ENCODE data around the gene TRIAP1.
A peak's percentile ranks its signal among the peaks of the same experiment; 100 is the strongest.
"Not testable (repeated sequence)": the region's sequence is repeated elsewhere in the genome, so short reads cannot be mapped to it uniquely, and the experiment has no call there.

TRIAP1 gene

DNA sequence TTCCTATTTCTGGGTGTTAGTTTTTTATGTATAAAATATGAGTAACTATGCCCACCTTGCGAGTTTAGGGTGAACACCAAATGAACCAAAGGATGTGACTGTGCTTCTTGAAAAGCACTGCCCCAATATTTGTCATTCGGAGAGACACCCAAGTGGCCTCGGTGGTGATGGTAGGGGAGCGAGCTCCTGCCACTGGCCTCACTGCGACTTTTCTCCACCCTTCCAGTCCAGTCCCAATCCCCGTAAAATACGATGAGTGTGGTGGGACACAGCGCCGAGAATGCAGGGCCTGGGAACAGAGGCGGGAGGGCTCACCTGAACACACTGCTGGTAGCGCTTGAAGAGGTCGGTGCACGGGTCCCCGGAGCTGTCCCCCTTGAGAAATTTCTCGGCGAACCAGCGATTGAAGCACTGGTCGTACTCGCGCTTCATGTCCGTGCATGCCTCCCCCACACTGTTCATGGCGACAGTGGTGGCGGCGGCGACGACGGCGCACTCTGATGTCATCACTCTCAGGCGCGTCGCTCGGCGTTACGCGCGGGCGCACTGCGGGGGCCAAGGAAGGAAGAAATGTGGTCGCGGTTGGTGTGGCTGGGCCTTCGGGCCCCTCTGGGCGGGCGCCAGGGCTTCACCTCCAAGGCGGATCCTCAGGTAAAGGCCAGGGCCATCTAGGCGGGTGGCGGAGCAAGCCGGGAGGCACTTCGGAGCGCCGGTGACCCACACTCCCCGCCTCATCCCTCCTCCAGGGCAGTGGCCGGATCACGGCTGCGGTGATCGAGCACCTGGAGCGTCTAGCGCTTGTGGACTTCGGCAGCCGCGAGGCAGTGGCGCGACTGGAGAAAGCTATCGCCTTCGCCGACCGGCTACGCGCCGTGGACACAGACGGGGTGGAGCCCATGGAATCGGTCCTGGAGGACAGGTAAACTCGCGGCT is at the start of gene TRIAP1, which contains the start of gene GATC:
TRIAP1 (minus strand) TSS at position 474 of the 933 bp plus-strand sequence; CDS start at position 462, 12 bp downstream.
GATC (plus strand) TSS at position 534 of the 933 bp plus-strand sequence; CDS start at position 571, 37 bp downstream.
- peak; percentile 81 to 85 for DNase-seq (ENCODE audit: low read depth in 2 of 2)

DNA sequence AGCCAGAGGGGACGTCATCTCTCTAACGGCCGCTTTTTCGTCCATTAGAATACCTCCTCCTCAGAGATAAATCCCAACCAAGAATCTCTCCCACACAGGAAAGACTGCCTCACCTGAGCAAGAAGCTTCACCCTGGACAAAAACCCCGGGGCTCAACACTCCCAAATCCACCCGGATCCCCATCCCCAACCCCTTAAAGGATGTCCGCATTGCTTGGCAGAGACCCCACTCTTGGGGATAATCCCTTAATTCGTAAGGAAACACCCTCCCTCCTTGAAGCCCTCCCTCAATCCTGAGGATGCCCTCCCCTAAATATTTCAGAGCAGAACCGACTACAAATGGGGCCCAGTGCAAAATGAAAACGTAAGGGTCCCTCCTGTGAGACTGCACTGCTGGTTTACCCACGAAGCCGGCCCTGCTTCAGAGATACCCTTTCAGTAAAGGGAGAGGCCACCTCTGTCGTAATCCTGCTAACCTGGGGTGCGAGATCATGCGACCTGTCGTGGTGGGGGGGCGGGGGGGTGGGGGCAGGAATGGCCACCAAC is 49.1 kb upstream of the TRIAP1 start:
- DNase-seq (ENCODE audit: low read depth in 2 of 2), result no peak

DNA sequence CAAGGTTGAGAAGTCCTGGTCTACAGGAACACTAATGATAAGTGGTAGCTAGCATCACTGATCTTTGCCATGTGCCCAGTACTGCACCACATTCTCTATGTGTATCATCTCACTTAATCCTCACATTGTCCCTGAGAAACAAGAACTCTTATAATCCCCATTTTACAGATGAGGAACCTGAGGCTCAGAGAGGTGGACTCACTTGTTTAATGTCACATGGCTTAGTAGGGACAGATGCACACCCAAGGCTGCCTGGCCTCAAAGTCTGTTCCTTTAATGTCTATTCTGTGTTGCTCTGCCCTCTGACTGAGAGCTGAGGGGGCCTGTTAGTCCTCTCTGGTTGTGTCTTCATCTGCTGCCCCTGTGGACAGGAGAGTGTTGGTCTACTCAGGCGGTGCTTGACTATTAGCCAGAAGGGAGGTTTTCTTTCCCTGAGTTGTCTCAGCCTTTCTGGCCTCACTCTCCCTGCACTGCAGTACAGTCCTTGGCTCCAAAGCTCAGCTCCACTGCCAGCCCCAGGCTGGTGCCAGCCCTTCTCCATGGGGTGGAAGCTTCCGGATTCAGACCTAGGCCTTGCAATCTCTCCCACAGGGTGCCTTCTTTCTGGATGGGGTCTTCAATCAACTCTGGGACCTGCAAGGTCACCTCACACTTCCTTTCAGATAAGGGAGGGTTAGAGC is 44.8 kb upstream of the TRIAP1 start:
- DNase-seq (ENCODE audit: low read depth in 2 of 2), result no peak

DNA sequence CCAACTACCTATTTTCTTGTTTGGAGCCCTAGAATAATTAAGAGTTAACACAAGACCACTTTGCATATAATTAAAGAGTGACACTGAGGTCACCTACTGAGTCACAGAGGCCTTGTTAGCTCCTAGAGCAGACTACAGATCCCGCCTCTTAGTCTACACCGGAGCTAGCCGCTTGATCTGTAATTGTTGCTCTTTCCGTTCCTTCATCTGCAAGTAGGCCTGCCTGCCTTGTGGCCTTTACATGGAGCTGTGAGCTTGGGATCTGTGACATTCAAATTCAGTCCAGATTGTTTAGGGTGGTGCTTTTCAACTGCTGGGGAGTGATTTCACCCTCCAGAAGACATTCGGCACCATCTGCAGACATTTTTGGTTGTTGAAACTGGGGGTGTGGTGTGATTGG is 44.1 kb upstream of the TRIAP1 start:
- no peak for DNase-seq (ENCODE audit: low read depth in 2 of 2)

DNA sequence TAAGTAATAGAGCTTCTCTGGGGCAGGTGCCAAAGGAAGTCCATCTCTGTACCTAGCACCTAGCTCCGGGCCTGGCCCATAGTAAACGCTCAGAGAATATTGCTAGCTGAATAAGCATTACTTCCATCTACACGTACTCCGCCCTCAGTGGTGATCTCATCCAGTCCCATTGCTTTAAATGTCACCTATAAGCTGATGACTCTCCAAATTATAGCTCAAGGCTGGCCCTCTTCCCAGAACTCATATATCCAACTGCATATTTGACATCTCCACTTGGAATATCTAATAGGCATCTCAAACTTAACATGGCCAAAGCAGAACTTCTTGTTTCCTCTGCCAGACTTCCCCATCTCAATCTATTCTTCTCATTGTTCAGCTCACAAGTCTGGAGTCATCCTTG is 42.8 kb upstream of the TRIAP1 start:
- DNase-seq (ENCODE audit: low read depth in 2 of 2), result no peak

DNA sequence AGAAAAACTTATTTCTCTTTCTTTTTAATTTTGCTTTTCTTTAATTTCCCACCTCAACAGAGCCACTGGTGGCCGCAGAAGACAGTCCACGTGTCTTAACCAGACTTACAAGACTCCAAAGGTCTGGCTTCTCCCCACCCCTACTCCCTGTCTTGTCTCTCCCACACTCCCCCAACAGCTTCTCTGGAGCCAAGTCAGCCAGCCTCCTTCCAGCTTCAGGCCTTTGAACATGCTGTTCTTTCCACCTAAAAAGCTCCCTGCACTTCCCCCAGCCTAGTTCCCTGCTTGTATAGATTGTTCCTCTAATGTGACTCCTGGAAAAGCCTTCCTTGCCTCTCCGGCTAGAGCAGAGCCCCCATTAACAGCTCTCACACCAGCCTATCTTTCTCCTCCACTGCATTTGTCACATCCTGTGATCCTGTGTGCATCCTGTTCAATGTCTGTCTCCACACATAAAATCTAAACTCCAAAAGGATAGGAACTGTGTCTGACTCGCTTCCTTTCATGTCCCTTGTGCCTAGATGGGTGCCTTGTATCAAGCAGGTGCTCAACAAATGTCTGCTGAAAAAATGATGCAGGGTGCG is 42.0 kb upstream of the TRIAP1 start:
- DNase-seq (ENCODE audit: low read depth in 2 of 2), result no peak

DNA sequence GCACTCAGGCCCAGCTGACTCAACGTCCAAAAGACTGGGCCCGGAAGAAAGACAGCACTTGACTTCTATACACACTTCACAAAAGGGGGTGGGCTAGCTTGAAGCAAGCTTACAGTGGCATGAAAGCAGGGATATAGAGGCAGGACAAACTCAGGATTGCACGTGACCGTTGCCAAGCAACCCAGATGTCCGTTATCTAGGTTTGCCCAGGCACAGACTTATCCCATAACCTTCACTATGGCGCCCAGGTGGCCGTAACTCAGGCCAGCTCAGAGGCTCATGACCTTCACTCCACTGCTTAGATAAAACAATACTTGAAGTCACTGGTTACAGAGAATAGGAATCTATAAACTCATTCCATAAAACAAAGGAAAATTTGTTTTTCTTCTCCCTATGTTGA is 41.4 kb upstream of the TRIAP1 start:
- DNase-seq (ENCODE audit: low read depth in 2 of 2), result not testable (repeated sequence)

DNA sequence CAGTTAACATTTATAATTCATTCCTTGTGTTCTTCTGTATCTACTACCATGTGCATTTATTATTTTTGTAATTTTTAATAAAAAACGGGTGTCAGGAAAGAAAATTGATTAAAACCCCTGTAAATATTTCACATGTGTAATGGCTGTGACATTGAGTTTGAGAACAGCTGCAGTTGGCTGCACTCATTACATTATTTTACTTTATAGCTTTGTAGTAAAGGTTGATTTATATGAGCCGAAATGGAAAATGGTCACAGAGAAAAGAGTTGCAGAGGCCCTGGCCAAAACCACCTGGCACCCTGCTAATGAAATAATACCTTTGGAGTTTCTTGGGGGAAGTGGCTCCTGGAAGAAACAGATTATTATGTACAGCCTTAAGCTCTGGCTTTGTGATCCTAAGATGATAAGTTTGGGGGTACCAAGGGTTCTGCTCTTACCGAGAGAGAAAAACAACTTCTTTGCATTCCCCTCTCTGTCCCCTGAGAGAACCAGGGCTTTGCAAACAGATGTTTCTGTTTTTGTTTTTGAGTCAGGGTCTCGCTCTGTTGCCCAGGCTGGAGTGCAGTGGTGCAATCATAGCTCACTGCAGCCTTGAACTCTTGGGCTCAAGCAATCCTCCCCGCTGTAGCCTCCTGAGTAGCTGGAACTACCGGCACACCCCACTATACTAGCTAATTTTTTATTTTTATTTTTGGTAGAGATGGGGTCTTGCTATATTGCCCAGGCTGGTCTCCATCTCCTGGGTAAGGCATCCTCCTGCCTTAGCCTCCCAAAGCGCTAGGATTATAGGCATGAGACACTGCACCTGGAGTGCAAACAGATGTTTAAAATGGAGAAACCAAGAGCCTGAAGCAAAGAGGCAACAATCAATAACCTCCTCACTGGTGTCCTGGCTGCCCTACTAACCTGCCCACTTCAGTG is 40.0 kb upstream of the TRIAP1 start:
- no peak for DNase-seq (ENCODE audit: low read depth in 2 of 2)

DNA sequence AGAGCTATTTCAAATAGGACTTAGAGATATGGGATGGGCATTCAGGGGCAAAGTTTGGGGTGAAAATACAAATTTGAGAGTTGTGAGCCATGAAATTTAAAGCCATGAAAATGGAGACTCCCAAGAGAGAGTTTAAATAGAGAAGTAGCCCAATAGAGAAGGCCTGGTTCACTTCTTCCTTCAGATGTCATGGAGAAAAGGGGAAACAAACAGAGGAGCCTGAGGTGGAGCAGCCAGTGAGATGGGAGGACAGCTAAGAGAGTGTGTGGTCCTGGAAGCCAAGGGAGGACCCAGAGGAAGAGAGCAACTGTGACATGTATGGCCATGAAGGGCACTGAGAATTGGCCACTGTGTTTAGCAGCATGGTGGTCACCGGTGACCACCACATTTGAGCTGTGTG is 37.4 kb upstream of the TRIAP1 start:
- no peak for DNase-seq (ENCODE audit: low read depth in 2 of 2)

DNA sequence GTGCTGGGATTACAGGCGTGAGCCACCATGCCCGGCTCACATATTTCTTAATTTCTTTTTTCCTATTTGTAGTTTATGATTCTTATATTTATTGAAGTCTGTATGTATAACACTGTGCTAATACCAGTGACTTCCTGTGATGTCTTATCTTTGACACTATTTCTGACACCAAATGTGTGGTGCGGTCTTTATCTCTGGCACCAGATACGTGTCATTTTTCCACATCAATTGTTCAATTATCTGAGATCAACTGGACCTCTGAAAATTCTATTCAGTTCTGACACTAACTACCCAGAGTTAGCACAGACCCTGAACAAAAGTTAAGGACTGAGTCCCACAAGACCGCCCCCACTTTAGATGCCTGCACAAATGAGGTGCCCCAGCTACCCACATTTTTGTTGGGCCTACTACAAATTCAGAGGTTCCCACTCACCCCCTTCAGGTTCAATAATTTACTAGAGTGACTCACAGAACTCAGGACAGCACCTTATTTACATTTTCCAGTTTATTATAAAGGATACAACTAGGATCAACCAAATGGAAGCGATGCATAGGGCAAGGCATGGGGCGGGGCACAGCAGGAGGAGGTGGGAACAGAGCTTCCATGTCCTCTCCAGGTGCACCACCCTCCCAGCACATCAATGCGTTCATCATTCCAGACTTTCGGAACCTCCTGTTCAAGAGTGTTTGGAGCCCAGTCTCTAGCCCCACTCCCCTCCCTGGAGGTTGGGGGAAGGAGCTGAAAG is 35.0 kb upstream of the TRIAP1 start:
- DNase-seq (ENCODE audit: low read depth in 2 of 2), result no peak

DNA sequence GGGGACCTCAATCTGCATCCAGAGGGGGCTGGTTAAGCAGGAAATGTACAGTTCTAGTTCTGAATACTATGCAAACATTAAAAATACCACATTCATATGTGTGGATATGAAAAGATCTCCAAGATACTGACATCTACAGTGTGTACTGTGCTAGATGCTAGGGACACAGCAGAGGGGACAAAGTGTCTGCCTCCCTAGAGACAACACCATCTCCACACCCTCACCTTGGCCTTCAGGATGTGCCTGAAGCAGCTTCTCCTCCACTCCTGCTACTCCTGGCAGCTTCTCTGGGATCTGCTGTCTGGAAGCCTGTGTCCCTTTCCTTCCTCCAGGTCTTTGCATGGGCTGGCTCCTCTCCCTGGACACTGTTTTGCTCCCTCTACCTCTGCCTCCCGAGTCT is 34.0 kb upstream of the TRIAP1 start:
- DNase-seq (ENCODE audit: low read depth in 2 of 2), result no peak

DNA sequence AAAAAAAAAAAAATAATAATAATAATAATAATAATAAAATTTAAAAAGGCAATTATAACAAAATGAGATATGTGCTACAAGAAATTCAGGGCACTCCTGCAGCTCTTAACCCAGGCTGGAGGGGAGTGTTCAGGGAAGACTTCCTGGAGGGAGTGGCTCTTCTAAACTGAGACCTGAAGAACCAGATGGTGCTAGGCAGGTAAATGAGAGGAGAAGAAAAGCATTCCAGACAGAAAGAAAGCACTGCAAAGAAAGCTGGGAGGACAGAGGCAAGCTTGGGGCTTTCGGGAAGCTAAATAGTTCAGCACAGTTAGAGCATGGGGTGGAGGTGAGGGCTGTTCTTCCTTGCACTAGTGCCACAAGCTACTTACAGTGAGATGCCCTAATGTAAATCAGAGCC is 33.3 kb upstream of the TRIAP1 start:
- no peak for DNase-seq (ENCODE audit: low read depth in 2 of 2)

DNA sequence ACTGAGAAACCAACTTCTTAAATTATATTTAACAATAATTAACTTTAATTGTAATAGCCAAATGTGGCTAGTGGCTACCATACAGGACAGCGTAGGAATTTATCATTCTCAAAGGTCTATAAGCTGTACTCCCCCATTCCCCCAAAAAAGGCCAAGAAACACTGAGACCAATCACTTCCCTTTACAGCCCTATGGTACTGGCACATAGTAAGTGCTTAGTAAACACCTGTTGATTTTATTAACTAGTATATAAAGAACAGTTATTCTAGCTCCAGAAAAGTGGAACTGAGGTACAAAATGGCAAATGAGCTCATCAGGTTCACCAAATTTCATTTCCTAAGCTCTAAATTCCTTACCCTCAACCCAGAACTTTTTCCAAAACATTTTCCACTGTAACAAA is 29.5 kb upstream of the TRIAP1 start:
- no peak for DNase-seq (ENCODE audit: low read depth in 2 of 2)

DNA sequence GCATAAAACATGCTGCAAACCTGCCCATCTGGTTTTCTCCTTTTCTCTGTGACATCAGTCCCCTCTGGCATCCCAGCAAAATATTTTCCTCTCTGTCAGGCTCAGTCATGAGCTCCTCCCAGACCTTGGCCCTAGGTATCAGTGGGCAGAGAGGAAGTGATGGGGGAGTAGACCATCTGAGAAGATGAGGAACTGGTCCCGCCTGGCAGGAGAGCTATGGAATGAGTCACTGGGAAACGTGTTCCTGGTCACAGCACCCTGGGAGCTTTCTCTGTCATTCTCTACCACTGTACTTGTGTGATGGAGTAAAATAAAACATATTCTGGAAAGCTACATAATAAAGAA is 28.4 kb upstream of the TRIAP1 start:
- no peak for DNase-seq (ENCODE audit: low read depth in 2 of 2)

DNA sequence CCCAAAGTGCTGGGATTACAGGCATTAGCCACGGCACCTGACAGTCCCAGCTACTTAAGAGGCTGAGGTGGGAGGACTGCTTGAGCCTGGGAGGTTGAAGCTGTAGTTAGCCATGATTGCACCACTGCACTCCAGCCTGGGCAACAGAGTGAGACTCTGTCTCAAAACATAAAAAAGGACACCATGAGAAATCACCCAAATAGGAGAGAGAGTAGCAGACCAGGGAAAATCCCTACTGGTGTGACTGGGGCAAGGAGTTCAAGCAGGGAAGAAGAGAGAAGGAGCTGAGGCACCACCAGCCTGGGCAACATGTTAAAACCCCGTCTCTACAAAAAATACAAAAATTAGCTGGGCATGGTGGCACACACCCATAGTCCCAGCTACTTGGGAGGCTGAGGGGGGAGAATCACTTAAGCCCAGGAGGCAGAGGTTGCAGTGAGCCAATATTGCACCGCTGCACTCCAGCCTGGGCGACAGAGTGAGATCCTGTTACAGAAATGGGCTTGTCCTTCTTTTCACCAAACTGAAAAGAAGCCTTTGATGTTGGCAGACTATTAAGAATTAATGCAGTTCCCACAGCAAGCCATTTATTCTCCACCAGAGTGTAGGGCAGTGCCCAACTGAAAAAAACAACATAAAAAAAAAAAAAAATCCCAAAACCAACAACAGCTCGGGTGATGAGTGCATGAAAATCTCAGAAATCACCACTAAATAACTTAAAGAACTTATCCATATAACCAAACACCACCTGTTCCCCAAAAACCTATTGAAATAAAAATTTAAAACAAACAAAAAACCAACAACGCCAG is 27.8 kb upstream of the TRIAP1 start:
- DNase-seq (ENCODE audit: low read depth in 2 of 2), result no peak

DNA sequence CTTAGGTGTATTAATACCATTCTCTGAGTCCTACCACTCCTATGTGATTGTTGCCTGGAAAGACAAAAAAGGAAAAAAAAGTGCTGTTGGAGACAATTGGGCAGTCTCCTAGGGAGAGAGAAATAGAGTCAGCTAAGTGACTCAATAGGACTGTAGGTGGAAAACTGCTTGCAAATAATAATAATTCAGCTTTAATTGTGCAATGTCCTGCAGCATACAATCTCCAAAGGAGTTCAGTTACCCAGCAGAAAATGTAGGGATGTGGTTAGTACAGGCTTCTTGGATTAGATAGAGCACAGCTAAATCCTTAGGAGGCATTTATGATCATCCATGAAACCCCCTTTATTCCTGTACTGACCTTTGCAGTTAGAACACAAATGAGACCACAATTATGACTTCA is 26.3 kb upstream of the TRIAP1 start:
- no peak for DNase-seq (ENCODE audit: low read depth in 2 of 2)

DNA sequence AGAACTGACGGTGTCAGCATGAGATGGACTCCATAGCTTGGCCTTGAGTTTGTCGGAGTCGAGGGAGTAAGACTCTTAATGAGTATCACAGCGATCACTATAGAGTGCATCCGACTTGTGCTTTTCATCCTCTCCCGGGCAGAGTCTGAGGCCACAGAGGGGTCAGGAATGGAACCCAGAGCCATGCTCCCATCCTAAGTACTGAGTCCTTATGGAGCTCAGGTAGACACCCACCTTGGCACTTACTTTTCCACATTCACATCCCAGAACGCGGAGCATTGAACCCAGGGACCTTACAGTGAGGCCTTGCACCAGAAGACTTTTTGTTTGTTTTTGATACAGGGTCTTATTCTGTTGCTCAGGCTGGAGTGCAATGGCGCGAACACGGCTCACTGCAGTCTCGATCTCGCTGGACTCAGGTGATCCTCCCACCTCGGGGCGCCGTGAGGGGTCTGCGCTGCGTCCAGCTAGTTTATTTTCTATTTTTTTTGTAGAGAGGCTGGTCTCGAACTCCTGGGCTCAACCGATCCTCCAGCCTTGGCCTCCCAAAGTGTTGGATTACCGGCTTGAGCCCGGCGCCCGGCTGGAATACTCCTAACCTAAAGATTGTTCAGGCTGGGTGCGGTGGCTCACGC is 24.1 kb upstream of the TRIAP1 start:
- DNase-seq (ENCODE audit: low read depth in 2 of 2), result no peak

DNA sequence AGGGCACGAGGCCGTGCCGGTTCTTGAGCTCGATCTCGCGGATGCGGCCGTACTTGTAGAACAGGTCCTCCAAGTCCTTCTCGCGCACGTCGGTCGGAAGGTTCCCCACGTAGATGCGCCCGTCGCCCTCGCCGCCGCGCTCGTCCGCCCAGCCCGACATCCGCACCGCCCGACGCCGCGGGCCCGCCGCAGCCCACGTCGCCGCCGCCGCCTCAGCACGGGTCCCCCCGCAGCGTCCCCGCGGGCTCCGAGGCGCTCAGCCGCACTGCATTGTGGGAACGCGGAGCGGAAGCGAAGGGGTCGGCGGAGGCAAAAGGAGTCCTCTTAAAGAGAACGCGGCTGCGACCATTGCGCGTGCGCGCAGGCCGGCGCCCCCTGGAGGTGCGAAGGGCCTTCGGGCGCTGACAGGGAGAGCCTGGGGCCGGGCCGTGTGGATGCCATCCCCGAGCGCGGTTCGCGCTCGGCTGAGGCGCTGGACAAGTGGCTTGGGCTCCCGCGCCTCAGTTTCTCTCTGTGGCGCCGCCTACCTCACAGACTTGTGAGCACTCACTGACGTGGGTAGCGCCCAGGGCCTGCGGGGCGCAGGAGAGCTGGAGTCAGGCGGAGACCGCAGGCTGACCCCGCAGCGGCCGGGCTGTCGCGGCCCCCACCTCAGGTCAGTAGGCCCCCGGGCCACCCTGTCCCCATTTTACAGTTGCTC is 23.4 kb upstream of the TRIAP1 start, which contains the start of gene SRSF9:
SRSF9 (minus strand) TSS at position 299 of the 700 bp plus-strand sequence; CDS start at position 160, 139 bp downstream.
- peak; percentile 95 to 96 for DNase-seq (ENCODE audit: low read depth in 2 of 2)
